GM23338 (cell line): ENCODE data around the gene EXOC4. TPM values are rescaled to one million over a fixed set of nuclear protein-coding genes. Genes with fewer than 3 reads are reported as not detected.

ENCODE experiments used
- ATAC-seq: fragments of 200-7000 bp; cut with Tn5 transposase; 3 replicates; pipeline ENCODE4 v1.9.1; 2020
- DNase-seq: peaks from one replicate; pipeline ENCODE4 v3.0.0-alpha.2; 2015; ENCODE audit warnings: low spot score
- H2AFZ ChIP-seq: fragments of 200-600 bp; sonication (generic); 2 replicates; pipeline ENCODE4 v1.8.0; 2016; ENCODE audit warnings: antibody characterized with exemption, mild to moderate bottlenecking, moderate library complexity
- H3F3A ChIP-seq: fragments of 200-600 bp; sonication (generic); replicated peaks from 2 replicates; pipeline ENCODE4 v1.8.0; 2017; ENCODE audit warnings: antibody characterized with exemption, mixed run types, low read depth
- H3K27ac ChIP-seq: fragments of 200-600 bp; sonication (generic); 2 replicates; pipeline ENCODE4 v1.6.1; 2016; ENCODE audit warnings: low read depth
- H3K27me3 ChIP-seq: fragments of 200-600 bp; sonication (generic); 2 replicates; pipeline ENCODE4 v1.8.0; 2016; ENCODE audit warnings: mild to moderate bottlenecking, mixed run types, moderate library complexity; ENCODE audit not compliant: insufficient read depth
- H3K36me3 ChIP-seq: fragments of 200-600 bp; sonication (generic); 2 replicates; pipeline ENCODE4 v1.8.0; 2016; ENCODE audit warnings: mild to moderate bottlenecking; ENCODE audit not compliant: insufficient read depth
- H3K4me1 ChIP-seq: fragments of 200-600 bp; sonication (generic); 2 replicates; pipeline ENCODE4 v1.8.0; 2016; ENCODE audit warnings: mild to moderate bottlenecking, moderate library complexity; ENCODE audit not compliant: insufficient read depth
- H3K4me2 ChIP-seq: fragments of 200-600 bp; sonication (generic); 2 replicates; pipeline ENCODE4 v1.7.1; 2017; ENCODE audit warnings: mixed run types
- H3K4me3 ChIP-seq: fragments of 200-600 bp; sonication (generic); 2 replicates; pipeline ENCODE4 v1.6.1; 2016; ENCODE audit warnings: mixed run types
- H3K79me2 ChIP-seq: fragments of 200-600 bp; sonication (generic); replicated peaks from 2 replicates; pipeline ENCODE4 v1.8.0; 2017; ENCODE audit warnings: mild to moderate bottlenecking; ENCODE audit not compliant: insufficient read depth
- H3K9me2 ChIP-seq: fragments of 200-600 bp; sonication (generic); 2 replicates; pipeline ENCODE4 v1.8.0; 2017; ENCODE audit not compliant: insufficient read depth
- H4K20me1 ChIP-seq: fragments of 200-600 bp; sonication (generic); replicated peaks from 2 replicates; pipeline ENCODE4 v1.8.0; 2017; ENCODE audit warnings: mild to moderate bottlenecking; ENCODE audit not compliant: insufficient read depth
- H3K27ac Mint-ChIP-seq: 2 replicates; pipeline ENCODE4 v1.8.0; 2020; ENCODE audit warnings: inconsistent platforms, mild to moderate bottlenecking, moderate library complexity, mixed read lengths
- H3K27me3 Mint-ChIP-seq: 3 replicates; pipeline ENCODE4 v1.8.0; 2022; ENCODE audit warnings: low read depth, mild to moderate bottlenecking, moderate library complexity, mixed read lengths, inconsistent platforms; ENCODE audit not compliant: insufficient read depth, poor library complexity
- H3K36me3 Mint-ChIP-seq: 3 replicates; pipeline ENCODE4 v1.8.0; 2021; ENCODE audit warnings: low read depth, mild to moderate bottlenecking, inconsistent platforms, moderate library complexity, mixed read lengths
- H3K4me1 Mint-ChIP-seq: 3 replicates; pipeline ENCODE4 v1.8.0; 2020; ENCODE audit warnings: mild to moderate bottlenecking, inconsistent platforms, mixed read lengths
- H3K4me3 Mint-ChIP-seq: 3 replicates; pipeline ENCODE4 v1.8.0; 2021; ENCODE audit warnings: moderate library complexity, mild to moderate bottlenecking, inconsistent platforms, mixed read lengths
- H3K9me3 Mint-ChIP-seq: 3 replicates; pipeline ENCODE4 v1.8.0; 2020; ENCODE audit warnings: moderate library complexity, mild to moderate bottlenecking, inconsistent platforms, mixed read lengths
- CREB1 ChIP-seq: fragments of 250-450 bp; sonication (Bioruptor Pico); IDR thresholded peaks from 2 replicates; pipeline ENCODE4 v1.5.0; 2020; ENCODE audit warnings: low read depth, mild to moderate bottlenecking, moderate library complexity
- CTCF ChIP-seq, 2 experiments: fragments of 200-600 bp in 1 of 2; sonication (generic) in 1 of 2; conservative IDR thresholded peaks; 2 replicates each; pipeline versions ENCODE4 v1.5.1 to v1.6.1; 2016 to 2017; ENCODE audit warnings: antibody characterized with exemption in 2 of 2, low read depth in 2 of 2, mild to moderate bottlenecking in 2 of 2, moderate library complexity in 1 of 2
- ETS1 ChIP-seq: IDR thresholded peaks from 2 replicates; pipeline ENCODE4 v1.6.1; 2016; ENCODE audit warnings: antibody characterized with exemption
- EZH2 ChIP-seq: fragments of 200-600 bp; sonication (generic); IDR thresholded peaks from one replicate; pipeline ENCODE4 v1.8.0; 2017; ENCODE audit warnings: antibody characterized with exemption, mild to moderate bottlenecking, low read depth; ENCODE audit not compliant: unreplicated experiment
- EZH2phosphoT487 ChIP-seq: fragments of 200-600 bp; sonication (generic); IDR thresholded peaks from one replicate; pipeline ENCODE4 v1.8.1; 2018; ENCODE audit warnings: antibody characterized with exemption; ENCODE audit not compliant: unreplicated experiment
- JUNB ChIP-seq: IDR thresholded peaks from one replicate; pipeline ENCODE4 v1.6.1; 2016; ENCODE audit warnings: antibody characterized with exemption; ENCODE audit not compliant: unreplicated experiment
- NANOG ChIP-seq: IDR thresholded peaks from 2 replicates; pipeline ENCODE4 v1.6.1; 2016; ENCODE audit warnings: antibody characterized with exemption, borderline replicate concordance
- POLR2AphosphoS5 ChIP-seq: IDR thresholded peaks from 2 replicates; pipeline ENCODE4 v1.6.1; 2016; ENCODE audit warnings: antibody characterized with exemption, low read depth
- REST ChIP-seq: IDR thresholded peaks from one replicate; pipeline ENCODE4 v1.6.1; 2018; ENCODE audit warnings: antibody characterized with exemption; ENCODE audit not compliant: unreplicated experiment
- STAT1 ChIP-seq: IDR thresholded peaks from one replicate; pipeline ENCODE4 v1.6.1; 2016; ENCODE audit warnings: antibody characterized with exemption; ENCODE audit not compliant: unreplicated experiment
- ZNF114 ChIP-seq: fragments of 250-450 bp; sonication (Bioruptor Pico); IDR thresholded peaks from 2 replicates; pipeline ENCODE4 v1.5.0; 2020; ENCODE audit warnings: mild to moderate bottlenecking, moderate library complexity
- ZNF331 ChIP-seq: fragments of 250-450 bp; sonication (Bioruptor Pico); IDR thresholded peaks from 2 replicates; pipeline ENCODE4 v1.5.0; 2020; ENCODE audit warnings: low read depth, mild to moderate bottlenecking, moderate library complexity
- ZNF462 ChIP-seq: fragments of 250-450 bp; sonication (Bioruptor Pico); IDR thresholded peaks from 2 replicates; pipeline ENCODE4 v1.5.0; 2020; ENCODE audit warnings: mild to moderate bottlenecking, moderate library complexity
- polyA plus RNA-seq: library from polyadenylated mRNA; unstranded; fragments of >200 nt; fragmentation: Nextera tagmentation; extraction: Ambion mirVana; gene quantifications from 2 replicates; pipeline ENCODE4 v1.2.1, GENCODE V29; 2016
- total RNA-seq: library from RNA; depleted of rRNA; stranded (reverse); fragments of >200 nt; shearing (Covaris generic); gene quantifications from 2 replicates; pipeline ENCODE4 v1.2.3, GENCODE V29; 2014

The EXOC4 gene
- total and polyA plus RNA-seq, 2 experiments from 2014 or later = 37.5 to 52.7 TPM

- no peaks in the 10 kb centered on the region for H3K4me1 ChIP-seq
- no peak overlapping the region for H3K4me3 Mint-ChIP-seq
- H4K20me1 ChIP-seq = no peaks in the 10 kb centered on the region
- peaks cover 7% of the 10 kb centered on the region; the same call in 1 of the 2 replicates for H3K9me2 ChIP-seq
- TF ChIP-seq EZH2 (no peak), ZNF331 (CRISPR knock-in tag) (no peak), NANOG (no peak), ETS1 (no peak), JUNB (no peak), POLR2AphosphoS5 (no peak), CREB1 (no peak), STAT1 (no peak), REST (no peak), EZH2phosphoT487 (no peak), ZNF114 (CRISPR knock-in tag) (no peak), CTCF (conservative IDR thresholded peaks at IDR 0.05; ENCODE audit: low read depth in 2 of 2) (no peak), ZNF462 (CRISPR knock-in tag) (no peak)
- H3K9me3 Mint-ChIP-seq = no peaks in the 10 kb centered on the region
- ATAC-seq (no peak), DNase-seq (no peak)
- no peak overlapping the region for H3K27ac ChIP-seq
- H3K27ac Mint-ChIP-seq = no peak overlapping the region
- H3K4me1 Mint-ChIP-seq = peaks cover 13% of the 10 kb centered on the region
- H3K4me2 ChIP-seq = no peak overlapping the region
- H3K4me3 ChIP-seq = no peak overlapping the region
- no peaks in the 10 kb centered on the region for H3K36me3 Mint-ChIP-seq
- H3K36me3 ChIP-seq = no peaks in the 10 kb centered on the region
- no peaks in the 10 kb centered on the region for H3K79me2 ChIP-seq
- peaks cover 3% of the 10 kb centered on the region for H3K27me3 Mint-ChIP-seq
- no peaks in the 10 kb centered on the region for H3F3A ChIP-seq
- H3K27me3 ChIP-seq = no peaks in the 10 kb centered on the region
- no peak overlapping the region for H2AFZ ChIP-seq
These were observed 762.1 kb downstream of the EXOC4 start for GRCh38 chr7:134014935-134015334.
